Ascending aorta (tissue), 2 donors: ENCODE measurements around the gene LRBA. TPM values are rescaled to one million over a fixed set of nuclear protein-coding genes. Genes with fewer than 3 reads are reported as not detected.

Experiments
- DNase-seq, 2 donors: peaks; one replicate each; pipeline ENCODE4 v3.0.0-alpha.2; 2019; ENCODE audit warnings: low spot score in 2 of 2
- H3K27ac ChIP-seq, 2 donors: fragments of 200-600 bp; sonication (generic); one replicate each; pipeline ENCODE4 v1.5.1; 2016 to 2017; ENCODE audit warnings: mild to moderate bottlenecking in 1 of 2
- H3K27me3 ChIP-seq: fragments of 200-600 bp; sonication (generic); one replicate; pipeline ENCODE4 v1.5.1; 2017
- H3K36me3 ChIP-seq, 2 donors: fragments of 200-600 bp; sonication (generic); one replicate each; pipeline ENCODE4 v1.5.1; 2016
- H3K4me1 ChIP-seq, 2 donors: fragments of 200-600 bp; sonication (generic); one replicate each; pipeline ENCODE4 v1.5.1; 2016 to 2017; ENCODE audit warnings: mild to moderate bottlenecking in 1 of 2
- H3K4me3 ChIP-seq, 2 donors: fragments of 200-600 bp; sonication (generic); one replicate each; pipeline ENCODE4 v1.5.1; 2016 to 2017; ENCODE audit warnings: mild to moderate bottlenecking in 1 of 2
- H3K9me3 ChIP-seq, 2 donors: fragments of 200-600 bp; sonication (generic); one replicate each; pipeline ENCODE4 v1.5.1; 2016
- CTCF ChIP-seq, 3 experiments: fragments of 200-600 bp in 2 of 3; fragments of 450-650 bp in 1 of 3; sonication (generic) in 2 of 3; IDR thresholded peaks; one replicate each; pipeline ENCODE4 v1.5.1; 2016 to 2019; ENCODE audit warnings: antibody characterized with exemption in 3 of 3, mild to moderate bottlenecking in 1 of 3, moderate library complexity in 1 of 3
- intact Hi-C: fragments of 100-400 bp; cut with DNase I; formaldehyde crosslinking; loops from one replicate; pipeline ENCODE4 v1.15.1; 2023
- total RNA-seq: library from RNA; depleted of rRNA; stranded (reverse); fragments of >200 nt; gene quantifications from one replicate; pipeline ENCODE4 v1.1.0, GENCODE V29; 2016

LRBA gene
- total RNA-seq, 1 donor from 2014 or later: 15.2 TPM

- Histone ChIP-seq H3K9me3 (no peaks in the 10 kb centered on the region), H3K4me3 (no peak overlapping the region), H3K27ac (no peak overlapping the region), H3K4me1 (no peaks in the 10 kb centered on the region), H3K36me3 (no peaks in the 10 kb centered on the region), H3K27me3 (no peaks in the 10 kb centered on the region)
- no peak for DNase-seq
- intact Hi-C loops: no loop called here
- TF ChIP-seq CTCF (IDR thresholded peaks at IDR 0.05): no peak
Measured at GRCh38 chr4:150475763-150476162, 539.3 kb downstream of the LRBA start.

GRCh38 chr4:150464523-150464922 is 550.6 kb downstream of the LRBA start:
- intact Hi-C loops: no loop called here

DNA sequence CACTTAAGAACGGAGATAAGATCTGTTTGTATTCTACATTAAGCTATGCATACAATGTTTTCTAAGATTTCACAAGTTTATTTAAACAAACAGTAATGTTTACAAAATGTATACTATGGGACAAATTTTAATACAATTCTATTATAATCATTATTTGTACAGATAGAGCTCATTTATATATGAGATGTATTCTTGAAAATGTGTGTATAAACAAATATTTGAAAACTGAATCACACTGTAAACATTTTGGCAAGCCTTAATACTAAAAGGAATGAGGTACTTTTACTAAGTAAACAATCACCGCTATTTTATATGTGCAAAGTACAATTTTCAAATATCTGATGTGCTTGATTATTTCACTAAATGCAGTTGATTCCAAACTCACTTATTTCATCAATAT is 552.3 kb downstream of the LRBA start:
- Histone ChIP-seq H3K27ac (no peak overlapping the region), H3K4me1 (no peaks in the 10 kb centered on the region), H3K9me3 (no peaks in the 10 kb centered on the region), H3K4me3 (no peak overlapping the region), H3K36me3 (no peaks in the 10 kb centered on the region), H3K27me3 (no peaks in the 10 kb centered on the region)
- intact Hi-C loops: no loop called here
- TF ChIP-seq CTCF (IDR thresholded peaks at IDR 0.05): no peak
- no peak for DNase-seq

More at GRCh38 chr4:150464523-150464922, 550.6 kb downstream of the LRBA start:
- no peak overlapping the region for H3K4me3 ChIP-seq
- H3K27me3 ChIP-seq: no peaks in the 10 kb centered on the region
- H3K36me3 ChIP-seq: no peaks in the 10 kb centered on the region
- no peaks in the 10 kb centered on the region for H3K9me3 ChIP-seq
- no peak for TF ChIP-seq CTCF (IDR thresholded peaks at IDR 0.05)
- DNase-seq: no peak
- no peaks in the 10 kb centered on the region for H3K4me1 ChIP-seq
- H3K27ac ChIP-seq: no peak overlapping the region

GRCh38 chr4:150461957-150462356 is 553.1 kb downstream of the LRBA start:
- DNase-seq: no peak
- Histone ChIP-seq H3K4me3 (no peak overlapping the region), H3K27me3 (no peaks in the 10 kb centered on the region), H3K9me3 (no peaks in the 10 kb centered on the region), H3K36me3 (no peaks in the 10 kb centered on the region), H3K4me1 (no peaks in the 10 kb centered on the region), H3K27ac (no peak overlapping the region)
- no peak for TF ChIP-seq CTCF (IDR thresholded peaks at IDR 0.05)
- intact Hi-C loops: no loop called here

GRCh38 chr4:150457802-150458201 is 557.3 kb downstream of the LRBA start:
- no peaks in the 10 kb centered on the region for H3K36me3 ChIP-seq
- TF ChIP-seq CTCF (IDR thresholded peaks at IDR 0.05): no peak
- H3K9me3 ChIP-seq: no peaks in the 10 kb centered on the region
- H3K27ac ChIP-seq: no peak overlapping the region
- H3K4me1 ChIP-seq: no peaks in the 10 kb centered on the region
- intact Hi-C loops: no loop called here
- H3K27me3 ChIP-seq: no peaks in the 10 kb centered on the region
- no peak overlapping the region for H3K4me3 ChIP-seq
- no peak for DNase-seq

- no peaks in the 10 kb centered on the region for H3K36me3 ChIP-seq
- H3K4me3 ChIP-seq: no peak overlapping the region
- intact Hi-C loops: no loop called here
- H3K4me1 ChIP-seq: no peaks in the 10 kb centered on the region
- H3K9me3 ChIP-seq: no peaks in the 10 kb centered on the region
- H3K27ac ChIP-seq: no peak overlapping the region
- TF ChIP-seq CTCF (IDR thresholded peaks at IDR 0.05): no peak
- DNase-seq: no peak
- no peaks in the 10 kb centered on the region for H3K27me3 ChIP-seq
Measured at GRCh38 chr4:150451883-150452282, 563.2 kb downstream of the LRBA start.
